Measurements from ENCODE around the gene PSG1.
"Not testable (repeated sequence)": the region's sequence is repeated elsewhere in the genome, so short reads cannot be mapped to it uniquely, and the experiment has no call there.

Gene PSG1

DNA sequence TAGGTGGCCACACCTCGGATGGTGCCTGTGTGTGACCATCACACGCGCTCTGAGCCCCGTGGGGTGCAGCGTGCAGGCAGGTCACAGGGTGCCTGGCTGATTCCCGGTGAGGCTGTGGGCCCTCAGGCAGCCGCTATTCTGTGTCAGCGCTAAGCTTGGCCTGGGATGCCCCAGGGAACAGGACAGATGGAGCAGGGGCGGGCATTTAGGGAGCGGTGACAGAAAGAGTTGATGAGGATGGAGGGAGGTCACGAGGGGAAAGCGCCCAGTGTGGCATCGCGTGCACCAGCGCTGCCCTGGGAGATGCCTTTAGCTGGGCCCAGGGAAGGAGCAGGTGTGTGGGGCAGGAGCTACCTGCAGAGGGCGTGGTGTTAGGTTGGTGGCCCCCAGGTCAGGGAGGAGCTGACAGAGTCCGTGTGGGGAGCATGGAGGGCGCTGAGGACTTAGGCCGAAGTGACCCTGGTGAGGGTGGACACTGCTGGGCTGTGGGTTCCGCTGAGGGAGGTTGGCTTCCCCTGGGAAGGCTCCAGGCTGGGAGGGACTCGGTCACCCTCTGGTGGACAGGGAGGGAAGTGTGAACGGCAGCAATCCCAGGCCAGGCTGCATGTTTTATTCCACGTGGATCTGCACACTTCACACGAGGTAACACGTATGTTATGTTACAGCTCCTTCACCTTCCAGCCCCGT lies 39.7 kb upstream of the PSG1 start:
- CTCF ChIA-PET = interaction anchor here (0.9 to 2.6 kb wide), 5 partner anchors 13 to 127 kb away, joined by 3 to 12 read pairs (median 4); no protein-coding TSS in a partner anchor
- POLR2A ChIA-PET; H3K4me3 ChIP-seq (ENCODE audit: low read depth, low read length); DNase-seq (ENCODE audit: low read depth, low spot score): not testable (repeated sequence)
- TF ChIP-seq, protein P1, sequence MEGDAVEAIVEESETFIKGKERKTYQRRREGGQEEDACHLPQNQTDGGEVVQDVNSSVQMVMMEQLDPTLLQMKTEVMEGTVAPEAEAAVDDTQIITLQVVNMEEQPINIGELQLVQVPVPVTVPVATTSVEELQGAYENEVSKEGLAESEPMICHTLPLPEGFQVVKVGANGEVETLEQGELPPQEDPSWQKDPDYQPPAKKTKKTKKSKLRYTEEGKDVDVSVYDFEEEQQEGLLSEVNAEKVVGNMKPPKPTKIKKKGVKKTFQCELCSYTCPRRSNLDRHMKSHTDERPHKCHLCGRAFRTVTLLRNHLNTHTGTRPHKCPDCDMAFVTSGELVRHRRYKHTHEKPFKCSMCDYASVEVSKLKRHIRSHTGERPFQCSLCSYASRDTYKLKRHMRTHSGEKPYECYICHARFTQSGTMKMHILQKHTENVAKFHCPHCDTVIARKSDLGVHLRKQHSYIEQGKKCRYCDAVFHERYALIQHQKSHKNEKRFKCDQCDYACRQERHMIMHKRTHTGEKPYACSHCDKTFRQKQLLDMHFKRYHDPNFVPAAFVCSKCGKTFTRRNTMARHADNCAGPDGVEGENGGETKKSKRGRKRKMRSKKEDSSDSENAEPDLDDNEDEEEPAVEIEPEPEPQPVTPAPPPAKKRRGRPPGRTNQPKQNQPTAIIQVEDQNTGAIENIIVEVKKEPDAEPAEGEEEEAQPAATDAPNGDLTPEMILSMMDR (IDR thresholded peaks at IDR 0.05; ENCODE audit: insufficient read depth, low read length, missing control alignments) = peak; percentile 15

DNA sequence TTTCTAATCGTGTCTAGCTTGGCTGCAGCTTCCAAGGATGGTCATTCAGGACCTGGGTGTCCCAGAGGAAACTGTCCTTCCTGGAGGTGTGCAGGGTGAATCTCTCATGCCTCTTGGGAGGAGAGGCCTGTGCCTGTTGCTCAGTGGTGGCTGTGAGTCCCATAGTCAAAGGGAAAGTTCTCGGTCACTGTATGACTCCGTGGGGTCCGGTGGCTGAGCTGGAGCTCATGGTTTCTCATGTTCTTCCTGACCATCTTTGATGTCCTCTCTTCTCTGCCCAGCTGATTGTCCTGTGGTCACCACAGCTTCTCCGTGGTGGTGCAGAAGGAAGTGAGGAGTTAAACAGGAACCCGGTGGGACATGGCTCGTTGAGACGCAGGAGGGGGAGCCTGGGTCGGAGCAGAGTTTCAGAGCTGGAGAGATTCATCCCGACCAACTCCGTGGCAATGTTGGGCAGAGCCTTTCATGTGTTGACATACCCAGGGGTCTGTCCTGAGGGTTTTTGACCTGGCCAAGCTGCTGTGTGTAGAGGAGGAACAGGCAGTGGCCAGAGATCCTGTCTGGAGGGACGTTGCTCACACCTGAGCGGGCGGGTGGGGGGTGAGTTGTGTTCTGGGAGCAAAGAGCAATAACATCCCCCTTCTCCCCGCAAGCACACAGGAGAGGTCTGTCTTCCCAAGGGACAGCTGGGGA lies 39.0 kb upstream of the PSG1 start:
- POLR2A ChIA-PET; DNase-seq (ENCODE audit: low read depth, low spot score); H3K4me3 ChIP-seq (ENCODE audit: low read depth, low read length): not testable (repeated sequence)
- CTCF ChIA-PET = interaction anchor here (0.9 to 2.6 kb wide), 4 partner anchors 13 to 126 kb away, joined by 3 to 12 read pairs (median 4); no protein-coding TSS in a partner anchor

DNA sequence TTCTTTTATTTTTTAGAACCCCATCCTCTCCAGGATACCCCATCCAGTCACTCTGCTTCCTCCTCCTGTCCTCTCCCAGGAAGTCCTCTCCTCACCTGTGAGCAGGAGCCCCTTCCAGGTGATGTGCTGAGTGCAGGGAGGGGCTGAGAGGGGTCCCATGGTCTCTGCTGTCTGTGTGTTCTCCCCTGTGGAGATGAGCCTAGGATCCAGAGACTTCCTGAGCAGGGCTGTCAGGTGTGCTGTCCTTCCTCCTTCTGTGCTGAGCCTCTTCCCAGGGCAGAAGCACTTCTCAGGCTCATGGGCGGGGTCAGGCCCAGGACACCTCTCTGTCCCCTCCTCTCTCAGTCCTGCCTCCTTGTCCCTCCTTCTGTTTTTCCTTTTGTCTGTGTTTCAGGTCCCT lies 38.1 kb upstream of the PSG1 start, which contains the start of gene PSG6:
TSS of gene PSG6 (minus strand) at position 261 of the 400 bp plus-strand sequence. CDS start at position 159, 102 bp downstream.
- DNase-seq (ENCODE audit: low read depth, low spot score); H3K4me3 ChIP-seq (ENCODE audit: low read depth, low read length); POLR2A ChIA-PET: not testable (repeated sequence)
- CTCF ChIA-PET = interaction anchor here (1.4 kb wide), 1 partner anchor 12 kb away, joined by 3 read pairs; no protein-coding TSS in a partner anchor

DNA sequence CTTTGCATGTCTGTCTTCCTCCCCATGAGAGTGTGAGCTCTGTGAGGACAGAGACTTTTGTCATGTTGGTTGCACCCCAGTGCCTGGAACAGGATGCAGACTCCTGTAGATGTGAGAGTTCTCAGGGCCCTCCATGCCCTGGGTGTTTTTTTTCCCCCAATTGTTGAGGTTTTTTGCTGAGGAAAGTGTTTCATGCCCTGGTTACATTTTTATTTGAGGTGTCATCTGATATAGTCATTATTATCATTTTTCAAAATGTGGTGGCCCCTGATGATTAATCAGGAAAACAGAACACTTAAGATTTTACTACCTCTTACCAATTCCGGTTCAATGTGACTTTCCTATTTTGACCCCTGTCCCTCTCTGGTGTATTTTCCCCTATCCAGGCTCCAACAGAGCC lies 37.4 kb upstream of the PSG1 start:
- CTCF ChIA-PET; H3K4me3 ChIP-seq (ENCODE audit: low read depth, low read length); DNase-seq (ENCODE audit: low read depth, low spot score); POLR2A ChIA-PET: not testable (repeated sequence)

DNA sequence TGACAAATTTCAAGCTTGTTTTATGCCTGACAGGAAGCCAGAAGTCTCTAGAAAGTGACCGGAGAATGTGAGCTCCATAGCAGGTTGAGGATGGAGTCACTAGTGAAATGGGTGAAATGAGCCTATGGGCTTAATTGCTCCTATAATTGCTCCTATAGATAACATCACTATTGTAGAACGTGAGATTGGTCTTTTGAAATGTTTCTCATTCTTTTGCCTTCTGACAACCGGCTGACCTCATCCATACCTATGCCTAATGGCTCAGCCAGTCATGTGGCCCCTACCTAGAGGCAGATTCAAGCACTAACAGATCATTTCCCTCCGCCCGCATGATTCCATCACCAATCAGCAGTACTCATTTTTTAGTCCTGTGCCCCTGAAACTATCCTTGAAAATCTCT lies 34.0 kb upstream of the PSG1 start:
- DNase-seq (ENCODE audit: low read depth, low spot score); H3K4me3 ChIP-seq (ENCODE audit: low read depth, low read length); POLR2A ChIA-PET: not testable (repeated sequence)
- CTCF ChIA-PET = interaction anchor here (1.3 to 1.4 kb wide), 2 partner anchors 8 to 10 kb away, joined by 3 read pairs; no protein-coding TSS in a partner anchor

DNA sequence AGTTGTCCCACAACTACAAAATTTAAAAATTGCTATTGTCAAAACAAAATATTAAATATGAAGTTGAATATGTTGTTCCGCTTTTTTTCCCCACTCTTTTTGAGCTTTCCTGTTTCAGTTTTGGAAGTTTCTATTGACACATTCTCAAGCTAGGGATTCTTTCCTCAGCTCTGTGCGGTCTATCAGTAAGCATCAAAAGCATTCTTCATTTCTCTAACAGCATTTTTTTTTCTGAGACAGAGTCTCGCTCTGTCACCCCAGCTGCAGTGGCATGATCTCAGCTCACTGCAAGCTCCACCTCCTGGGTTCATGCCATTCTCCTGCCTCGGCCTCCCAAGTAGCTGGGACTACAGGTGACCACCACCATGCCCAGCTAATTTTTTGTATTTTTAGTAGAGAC lies 33.4 kb upstream of the PSG1 start:
- CTCF ChIA-PET = interaction anchor here (1.3 to 1.4 kb wide), 2 partner anchors 9 to 10 kb away, joined by 3 read pairs; no protein-coding TSS in a partner anchor
- H3K4me3 ChIP-seq (ENCODE audit: low read depth, low read length); DNase-seq (ENCODE audit: low read depth, low spot score); POLR2A ChIA-PET: not testable (repeated sequence)

DNA sequence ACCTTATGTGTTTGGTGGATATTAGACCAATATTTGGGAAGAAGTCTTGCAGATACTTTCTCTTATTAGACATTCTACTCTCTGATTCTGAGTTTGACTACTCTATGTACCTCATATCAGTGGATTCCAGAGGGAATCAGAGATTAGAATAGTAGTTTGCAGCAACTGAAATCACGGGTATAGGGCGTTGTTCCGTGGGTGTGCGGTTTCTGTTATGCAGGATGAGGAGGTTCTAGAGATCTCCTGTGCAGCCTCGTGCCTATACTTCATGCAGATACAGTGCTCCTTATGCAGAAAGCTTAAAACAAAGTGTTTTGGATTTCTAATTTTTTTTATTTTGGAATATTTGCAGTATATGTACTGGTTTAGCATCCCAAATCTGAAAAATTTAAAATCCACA lies 32.2 kb upstream of the PSG1 start:
- DNase-seq (ENCODE audit: low read depth, low spot score); POLR2A ChIA-PET; CTCF ChIA-PET; H3K4me3 ChIP-seq (ENCODE audit: low read depth, low read length): not testable (repeated sequence)

DNA sequence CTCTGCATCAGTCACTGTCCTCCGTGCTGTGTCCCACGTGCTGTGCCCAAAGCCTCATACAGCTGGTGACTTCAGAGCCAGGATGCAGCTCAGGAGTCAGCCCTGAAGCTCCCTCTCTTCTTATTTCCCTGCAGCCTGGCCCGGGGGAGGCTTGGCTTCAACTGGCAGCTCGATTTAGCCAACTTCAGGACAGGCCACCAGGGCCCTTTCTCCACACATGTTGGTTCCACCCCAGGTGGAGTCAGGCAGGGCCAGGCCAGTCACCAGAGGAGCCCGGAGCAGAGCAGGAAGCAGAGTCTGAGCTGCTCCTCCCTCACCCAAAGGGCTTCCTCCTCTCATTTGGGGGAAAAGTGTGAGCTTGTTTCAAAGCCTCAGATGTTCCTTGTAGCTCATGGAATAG lies 26.6 kb upstream of the PSG1 start:
- POLR2A ChIA-PET; H3K4me3 ChIP-seq (ENCODE audit: low read depth, low read length); DNase-seq (ENCODE audit: low read depth, low spot score): not testable (repeated sequence)
- CTCF ChIA-PET = interaction anchor here (0.8 kb wide), 1 partner anchor 12 kb away, joined by 3 read pairs; no protein-coding TSS in a partner anchor

DNA sequence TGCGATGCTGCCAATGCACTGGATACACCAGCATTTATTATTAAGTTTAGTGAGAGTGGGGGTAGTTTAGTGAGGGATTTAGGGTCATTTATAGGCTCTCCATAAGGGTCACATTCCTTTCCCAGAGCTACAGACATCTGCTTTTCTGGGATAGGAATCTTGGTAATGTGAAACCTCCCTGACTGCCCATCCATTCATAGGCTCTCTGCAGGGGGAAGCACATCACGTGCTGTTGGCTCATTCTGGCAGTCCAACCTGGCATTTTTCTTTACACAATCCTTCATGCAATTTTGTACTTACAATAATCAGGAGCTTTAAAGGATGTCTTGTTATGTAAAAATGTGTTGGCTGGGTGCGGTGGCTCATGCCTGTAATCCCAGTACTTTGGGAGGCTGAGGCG lies 21.0 kb upstream of the PSG1 start:
- CTCF ChIA-PET = interaction anchor here (1.2 to 1.3 kb wide), 2 partner anchors 15 to 18 kb away, joined by 4 to 5 read pairs; no protein-coding TSS in a partner anchor

DNA sequence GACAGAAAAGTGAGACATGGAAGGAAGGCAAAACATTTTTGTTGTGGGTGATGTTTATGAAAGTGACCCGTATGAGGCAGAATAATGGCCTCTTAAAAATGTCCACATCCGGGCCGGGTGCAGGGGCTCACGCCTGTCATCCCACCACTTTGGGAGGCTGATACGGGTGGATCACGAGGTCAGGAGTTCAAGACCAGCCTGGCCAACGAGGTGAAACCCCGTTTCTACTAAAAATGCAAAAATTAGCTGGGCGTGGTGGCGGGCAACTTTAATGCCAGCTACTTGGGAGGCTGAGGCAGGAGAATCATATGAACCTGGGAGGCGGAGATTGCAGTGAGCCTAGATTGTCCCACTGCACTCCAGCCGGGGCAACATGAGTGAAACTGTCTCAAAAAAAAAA lies 20.2 kb upstream of the PSG1 start:
- DNase-seq (ENCODE audit: low read depth, low spot score); H3K4me3 ChIP-seq (ENCODE audit: low read depth, low read length); POLR2A ChIA-PET: not testable (repeated sequence)
- CTCF ChIA-PET = interaction anchor here (1.3 kb wide), 1 partner anchor 14 kb away, joined by 5 read pairs; no protein-coding TSS in a partner anchor

More for the DNA sequence above, 21.0 kb upstream of the PSG1 start:
- H3K4me3 ChIP-seq (ENCODE audit: low read depth, low read length); POLR2A ChIA-PET; DNase-seq (ENCODE audit: low read depth, low spot score): not testable (repeated sequence)

DNA sequence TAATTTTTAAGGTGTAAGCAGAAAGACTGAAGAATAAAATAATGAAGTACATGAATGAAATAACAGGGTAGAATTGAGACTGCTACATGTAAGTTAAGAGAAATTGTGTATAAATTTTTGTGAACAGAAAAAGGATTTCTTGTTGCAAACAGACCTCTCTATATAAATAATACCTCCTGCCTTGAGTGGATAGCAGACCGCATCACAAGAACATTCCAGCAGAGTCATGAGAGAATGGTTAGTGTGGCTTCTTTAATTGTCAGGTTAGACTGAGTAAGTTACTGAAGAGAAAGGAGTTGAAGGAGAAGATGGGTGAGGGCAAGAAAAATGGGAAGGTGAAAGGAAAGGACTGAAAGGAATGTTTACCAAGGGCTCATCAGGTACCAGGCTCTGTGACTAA lies 19.6 kb upstream of the PSG1 start:
- POLR2A ChIA-PET = interaction anchor here (0.7 kb wide), 1 partner anchor 206 kb away, joined by 3 read pairs; no protein-coding TSS in a partner anchor
- not testable (repeated sequence) for DNase-seq (ENCODE audit: low read depth, low spot score); H3K4me3 ChIP-seq (ENCODE audit: low read depth, low read length)
- CTCF ChIA-PET = interaction anchor here (0.9 to 1.0 kb wide), 2 partner anchors 15 to 106 kb away, joined by 3 read pairs; no protein-coding TSS in a partner anchor

DNA sequence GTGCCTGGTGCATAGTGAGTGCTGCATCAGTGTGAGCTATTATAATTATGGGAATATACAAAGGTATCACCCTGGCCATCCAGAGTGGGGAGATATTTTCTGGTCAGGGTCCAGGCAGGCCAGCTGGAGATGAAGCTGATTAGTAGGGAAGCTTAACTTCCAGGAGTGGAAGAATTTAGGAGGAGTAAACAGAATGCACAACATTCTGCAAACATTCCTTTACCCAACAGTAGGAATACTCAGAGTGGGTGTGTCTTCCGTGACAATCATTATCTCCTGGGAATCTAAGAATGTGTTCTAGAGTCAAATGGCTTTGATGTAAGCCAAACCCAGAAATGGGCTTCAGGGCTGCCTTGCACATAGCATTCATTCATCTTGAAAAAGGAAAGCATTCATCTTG lies 19.1 kb upstream of the PSG1 start:
- H3K4me3 ChIP-seq (ENCODE audit: low read depth, low read length); DNase-seq (ENCODE audit: low read depth, low spot score): not testable (repeated sequence)
- ChIA-PET CTCF (interaction anchor here (0.9 to 1.0 kb wide), 2 partner anchors 14 to 106 kb away, joined by 3 read pairs; no protein-coding TSS in a partner anchor), POLR2A (interaction anchor here (0.7 kb wide), 1 partner anchor 205 kb away, joined by 3 read pairs; no protein-coding TSS in a partner anchor)

DNA sequence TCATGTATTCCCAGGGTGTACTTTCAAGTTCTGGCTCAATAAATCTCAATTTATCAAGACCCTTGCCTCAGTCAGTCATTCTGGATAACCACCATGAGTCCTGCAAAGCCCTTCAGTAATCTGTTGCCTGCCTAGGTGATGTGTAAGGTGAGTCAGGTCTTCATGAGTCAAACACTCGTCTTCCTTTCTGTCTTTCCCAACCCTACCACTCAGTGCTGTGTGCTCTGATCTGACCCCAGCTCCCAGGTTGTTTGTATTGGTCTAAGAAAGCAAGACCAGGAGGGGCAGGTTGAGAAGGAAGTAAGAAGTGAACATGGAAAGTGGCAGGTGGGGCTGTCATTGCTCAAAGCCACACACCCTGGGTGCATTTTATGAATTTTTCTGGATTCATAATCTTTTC lies 18.2 kb upstream of the PSG1 start:
- DNase-seq (ENCODE audit: low read depth, low spot score) = not testable (repeated sequence)

DNA sequence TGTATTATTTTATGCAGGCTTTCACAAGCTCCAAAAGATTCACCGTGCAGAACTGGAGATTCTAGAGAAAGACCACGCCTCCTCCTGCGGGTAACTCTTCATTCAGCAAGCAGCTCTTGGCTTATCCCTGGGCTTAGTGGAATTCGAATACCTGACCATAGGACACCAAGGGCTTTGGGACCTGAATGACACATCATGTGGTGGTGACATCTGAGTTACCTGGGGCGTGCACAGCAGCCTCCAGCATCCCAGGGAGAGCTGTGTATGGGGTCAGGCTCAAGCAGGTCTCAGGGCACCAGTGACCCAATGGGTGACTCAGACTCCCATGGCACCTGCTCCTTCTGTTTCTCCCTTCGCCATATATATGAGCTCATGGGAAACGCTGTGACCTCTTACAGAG lies 10.9 kb upstream of the PSG1 start:
- DNase-seq (ENCODE audit: low read depth, low spot score); POLR2A ChIA-PET; CTCF ChIA-PET; H3K4me3 ChIP-seq (ENCODE audit: low read depth, low read length): not testable (repeated sequence)

More for the DNA sequence above, 18.2 kb upstream of the PSG1 start:
- POLR2A ChIA-PET; CTCF ChIA-PET; H3K4me3 ChIP-seq (ENCODE audit: low read depth, low read length): not testable (repeated sequence)

DNA sequence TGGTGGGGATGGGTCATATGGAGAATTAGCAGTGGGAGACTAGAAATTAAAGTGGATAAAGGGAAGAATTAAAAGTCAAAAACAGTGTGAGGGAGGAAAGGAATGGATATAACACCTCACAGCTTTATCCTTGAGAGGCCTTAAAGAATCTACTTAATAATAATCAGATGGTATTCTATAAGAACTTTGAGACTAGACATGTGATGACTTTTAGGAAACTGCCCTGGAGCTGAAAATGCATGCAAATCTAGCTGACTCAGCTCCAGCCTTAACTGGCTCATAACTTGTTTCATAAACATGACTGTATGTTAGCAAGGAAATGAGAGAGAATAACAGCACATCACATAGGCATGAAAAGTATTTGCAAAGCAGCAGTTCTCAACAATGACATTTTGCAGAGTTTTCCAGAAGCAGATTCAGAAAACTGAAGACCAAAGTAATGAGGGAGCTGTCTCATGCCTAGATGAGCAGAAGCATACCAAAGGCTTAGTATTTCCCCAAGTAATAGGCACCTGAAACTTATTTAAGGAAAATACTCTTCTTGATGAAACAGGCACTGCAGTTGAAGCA lies 8.4 kb upstream of the PSG1 start:
- POLR2A ChIA-PET; H3K4me3 ChIP-seq (ENCODE audit: low read depth, low read length); DNase-seq (ENCODE audit: low read depth, low spot score): not testable (repeated sequence)
- CTCF ChIA-PET = interaction anchor here (6.8 kb wide), 1 partner anchor 94 kb away, joined by 63 read pairs; no protein-coding TSS in a partner anchor
